SK-N-SH treated with all-trans-retinoic acid at 6 μM for 48 hours (cell line): ENCODE results near the gene PROX2.

ENCODE experiments used
- ATAC-seq: fragments of 200-7000 bp; cut with Tn5 transposase; 3 replicates; pipeline ENCODE4 v1.9.1; 2020; ENCODE audit warnings: mild to moderate bottlenecking, moderate library complexity
- ARNTL ChIP-seq: fragments of 450-650 bp; formaldehyde crosslinking; IDR thresholded peaks from 2 replicates; pipeline ENCODE4 v1.5.0; 2020; ENCODE audit warnings: low read depth, mild to moderate bottlenecking, moderate library complexity, borderline replicate concordance
- BACH2 ChIP-seq: fragments of 250-450 bp; sonication (Bioruptor Pico); IDR thresholded peaks from 2 replicates; pipeline ENCODE4 v1.9.0; 2021; ENCODE audit warnings: mild to moderate bottlenecking, borderline replicate concordance
- CSDC2 ChIP-seq: fragments of 250-450 bp; sonication (Bioruptor Pico); IDR thresholded peaks from 2 replicates; pipeline ENCODE4 v1.5.0; 2020; ENCODE audit warnings: mild to moderate bottlenecking, moderate library complexity
- ESRRG ChIP-seq: fragments of 250-450 bp; sonication (Bioruptor Pico); IDR thresholded peaks from 2 replicates; pipeline ENCODE4 v1.6.1; 2021; ENCODE audit warnings: mild to moderate bottlenecking
- GLIS3 ChIP-seq: fragments of 250-450 bp; sonication (Bioruptor Pico); IDR thresholded peaks from 2 replicates; pipeline ENCODE4 v1.5.0; 2020; ENCODE audit warnings: mild to moderate bottlenecking, moderate library complexity
- OSR1 ChIP-seq: fragments of 250-450 bp; sonication (Bioruptor Pico); IDR thresholded peaks from 2 replicates; pipeline ENCODE4 v1.8.0; 2022; ENCODE audit warnings: moderate library complexity, mild to moderate bottlenecking, inconsistent platforms
- POU6F1 ChIP-seq: fragments of 250-450 bp; sonication (Bioruptor Pico); IDR thresholded peaks from 2 replicates; pipeline ENCODE4 v1.8.0; 2021; ENCODE audit warnings: low read depth, mild to moderate bottlenecking, moderate library complexity, borderline replicate concordance
- PPARA ChIP-seq: fragments of 250-450 bp; sonication (Bioruptor Pico); IDR thresholded peaks from 2 replicates; pipeline ENCODE4 v1.5.0; 2020; ENCODE audit warnings: mild to moderate bottlenecking, borderline replicate concordance
- RARB ChIP-seq: fragments of 250-450 bp; sonication (Bioruptor Pico); IDR thresholded peaks from 2 replicates; pipeline ENCODE4 v1.8.0; 2021; ENCODE audit warnings: mild to moderate bottlenecking, moderate library complexity
- SNAI2 ChIP-seq: fragments of 250-450 bp; sonication (Bioruptor Pico); IDR thresholded peaks from 2 replicates; pipeline ENCODE4 v1.5.0; 2020; ENCODE audit warnings: mild to moderate bottlenecking, moderate library complexity
- TCF4 ChIP-seq: fragments of 250-450 bp; sonication (Bioruptor Pico); IDR thresholded peaks from 2 replicates; pipeline ENCODE4 v1.8.0; 2021; ENCODE audit warnings: mild to moderate bottlenecking, moderate library complexity, borderline replicate concordance
- TOX ChIP-seq: fragments of 250-450 bp; sonication (Bioruptor Pico); IDR thresholded peaks from 2 replicates; pipeline ENCODE4 v1.8.0; 2021; ENCODE audit warnings: mild to moderate bottlenecking, moderate library complexity, borderline replicate concordance
- ZC3H10 ChIP-seq: fragments of 250-450 bp; sonication (Bioruptor Pico); IDR thresholded peaks from 2 replicates; pipeline ENCODE4 v1.5.1; 2021; ENCODE audit warnings: mild to moderate bottlenecking, moderate library complexity
- ZFP30 ChIP-seq: fragments of 450-650 bp; formaldehyde crosslinking; IDR thresholded peaks from 2 replicates; pipeline ENCODE4 v1.5.0; 2022; ENCODE audit warnings: mild to moderate bottlenecking, moderate library complexity
- ZNF70 ChIP-seq: fragments of 450-650 bp; formaldehyde crosslinking; IDR thresholded peaks from 2 replicates; pipeline ENCODE4 v1.5.0; 2020; ENCODE audit warnings: mild to moderate bottlenecking, moderate library complexity
- ZNF8 ChIP-seq: fragments of 450-650 bp; formaldehyde crosslinking; IDR thresholded peaks from 2 replicates; pipeline ENCODE4 v1.5.0; 2020; ENCODE audit warnings: mild to moderate bottlenecking, moderate library complexity
- TF ChIP-seq, protein P1 (sequence below): fragments of 250-450 bp; sonication (Bioruptor Pico); IDR thresholded peaks from 2 replicates; pipeline ENCODE4 v1.5.1; 2021; ENCODE audit warnings: mild to moderate bottlenecking, moderate library complexity
- TF ChIP-seq, protein P2 (sequence below): fragments of 250-450 bp; sonication (Bioruptor Pico); IDR thresholded peaks from 2 replicates; pipeline ENCODE4 v1.5.1; 2020; ENCODE audit warnings: low read depth, mild to moderate bottlenecking, moderate library complexity
- TF ChIP-seq, protein P3 (sequence below): fragments of 250-450 bp; sonication (Bioruptor Pico); IDR thresholded peaks from 2 replicates; pipeline ENCODE4 v1.5.0; 2020; ENCODE audit warnings: mild to moderate bottlenecking, moderate library complexity

Gene PROX2

GRCh38 chr14:74909911-74910310 lies 34.0 kb upstream of the PROX2 start:
- no peak for ATAC-seq
- TF ChIP-seq CSDC2 (no peak), PPARA (CRISPR knock-in tag) (no peak)

GRCh38 chr14:74909501-74909900 lies 33.6 kb upstream of the PROX2 start:
- TF ChIP-seq CSDC2, result no peak
- TF ChIP-seq GLIS3 (CRISPR knock-in tag), result no peak
- no peak for TF ChIP-seq ESRRG
- no peak for TF ChIP-seq PPARA (CRISPR knock-in tag)
- no peak for TF ChIP-seq ZFP30
- no peak for TF ChIP-seq OSR1 (CRISPR knock-in tag)
- TF ChIP-seq POU6F1, result no peak
- TF ChIP-seq BACH2 (CRISPR knock-in tag), result no peak
- no peak for TF ChIP-seq ARNTL (CRISPR knock-in tag)
- TF ChIP-seq, protein P1, sequence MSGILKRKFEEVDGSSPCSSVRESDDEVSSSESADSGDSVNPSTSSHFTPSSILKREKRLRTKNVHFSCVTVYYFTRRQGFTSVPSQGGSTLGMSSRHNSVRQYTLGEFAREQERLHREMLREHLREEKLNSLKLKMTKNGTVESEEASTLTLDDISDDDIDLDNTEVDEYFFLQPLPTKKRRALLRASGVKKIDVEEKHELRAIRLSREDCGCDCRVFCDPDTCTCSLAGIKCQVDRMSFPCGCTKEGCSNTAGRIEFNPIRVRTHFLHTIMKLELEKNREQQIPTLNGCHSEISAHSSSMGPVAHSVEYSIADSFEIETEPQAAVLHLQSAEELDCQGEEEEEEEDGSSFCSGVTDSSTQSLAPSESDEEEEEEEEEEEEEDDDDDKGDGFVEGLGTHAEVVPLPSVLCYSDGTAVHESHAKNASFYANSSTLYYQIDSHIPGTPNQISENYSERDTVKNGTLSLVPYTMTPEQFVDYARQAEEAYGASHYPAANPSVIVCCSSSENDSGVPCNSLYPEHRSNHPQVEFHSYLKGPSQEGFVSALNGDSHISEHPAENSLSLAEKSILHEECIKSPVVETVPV (CRISPR knock-in tag), result no peak
- no peak for TF ChIP-seq RARB (CRISPR knock-in tag)
- no peak for TF ChIP-seq ZC3H10 (CRISPR knock-in tag)
- no peak for TF ChIP-seq TOX (CRISPR knock-in tag)
- TF ChIP-seq SNAI2, result no peak
- TF ChIP-seq ZNF70 (CRISPR knock-in tag), result no peak
- TF ChIP-seq, protein P2, sequence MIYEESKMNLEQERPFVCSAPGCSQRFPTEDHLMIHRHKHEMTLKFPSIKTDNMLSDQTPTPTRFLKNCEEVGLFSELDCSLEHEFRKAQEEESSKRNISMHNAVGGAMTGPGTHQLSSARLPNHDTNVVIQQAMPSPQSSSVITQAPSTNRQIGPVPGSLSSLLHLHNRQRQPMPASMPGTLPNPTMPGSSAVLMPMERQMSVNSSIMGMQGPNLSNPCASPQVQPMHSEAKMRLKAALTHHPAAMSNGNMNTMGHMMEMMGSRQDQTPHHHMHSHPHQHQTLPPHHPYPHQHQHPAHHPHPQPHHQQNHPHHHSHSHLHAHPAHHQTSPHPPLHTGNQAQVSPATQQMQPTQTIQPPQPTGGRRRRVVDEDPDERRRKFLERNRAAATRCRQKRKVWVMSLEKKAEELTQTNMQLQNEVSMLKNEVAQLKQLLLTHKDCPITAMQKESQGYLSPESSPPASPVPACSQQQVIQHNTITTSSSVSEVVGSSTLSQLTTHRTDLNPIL (CRISPR knock-in tag), result no peak
- no peak for TF ChIP-seq TCF4
- TF ChIP-seq, protein P3, sequence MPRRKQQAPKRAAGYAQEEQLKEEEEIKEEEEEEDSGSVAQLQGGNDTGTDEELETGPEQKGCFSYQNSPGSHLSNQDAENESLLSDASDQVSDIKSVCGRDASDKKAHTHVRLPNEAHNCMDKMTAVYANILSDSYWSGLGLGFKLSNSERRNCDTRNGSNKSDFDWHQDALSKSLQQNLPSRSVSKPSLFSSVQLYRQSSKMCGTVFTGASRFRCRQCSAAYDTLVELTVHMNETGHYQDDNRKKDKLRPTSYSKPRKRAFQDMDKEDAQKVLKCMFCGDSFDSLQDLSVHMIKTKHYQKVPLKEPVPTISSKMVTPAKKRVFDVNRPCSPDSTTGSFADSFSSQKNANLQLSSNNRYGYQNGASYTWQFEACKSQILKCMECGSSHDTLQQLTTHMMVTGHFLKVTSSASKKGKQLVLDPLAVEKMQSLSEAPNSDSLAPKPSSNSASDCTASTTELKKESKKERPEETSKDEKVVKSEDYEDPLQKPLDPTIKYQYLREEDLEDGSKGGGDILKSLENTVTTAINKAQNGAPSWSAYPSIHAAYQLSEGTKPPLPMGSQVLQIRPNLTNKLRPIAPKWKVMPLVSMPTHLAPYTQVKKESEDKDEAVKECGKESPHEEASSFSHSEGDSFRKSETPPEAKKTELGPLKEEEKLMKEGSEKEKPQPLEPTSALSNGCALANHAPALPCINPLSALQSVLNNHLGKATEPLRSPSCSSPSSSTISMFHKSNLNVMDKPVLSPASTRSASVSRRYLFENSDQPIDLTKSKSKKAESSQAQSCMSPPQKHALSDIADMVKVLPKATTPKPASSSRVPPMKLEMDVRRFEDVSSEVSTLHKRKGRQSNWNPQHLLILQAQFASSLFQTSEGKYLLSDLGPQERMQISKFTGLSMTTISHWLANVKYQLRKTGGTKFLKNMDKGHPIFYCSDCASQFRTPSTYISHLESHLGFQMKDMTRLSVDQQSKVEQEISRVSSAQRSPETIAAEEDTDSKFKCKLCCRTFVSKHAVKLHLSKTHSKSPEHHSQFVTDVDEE, result no peak
- ATAC-seq, result no peak

GRCh38 chr14:74908861-74909341 lies 33.0 kb upstream of the PROX2 start:
- ATAC-seq, result no peak
- TF ChIP-seq TOX (CRISPR knock-in tag), result no peak
- no peak for TF ChIP-seq POU6F1
- TF ChIP-seq, protein P3, result no peak
- TF ChIP-seq RARB (CRISPR knock-in tag), result no peak
- TF ChIP-seq ZNF8 (CRISPR knock-in tag), result no peak
- no peak for TF ChIP-seq ZFP30
- no peak for TF ChIP-seq CSDC2
- TF ChIP-seq ZNF70 (CRISPR knock-in tag), result no peak
- TF ChIP-seq ESRRG, result no peak
- TF ChIP-seq ZC3H10 (CRISPR knock-in tag), result no peak
- TF ChIP-seq, protein P2 (CRISPR knock-in tag), result no peak
